Liver (tissue), 9 donors: ENCODE data around the gene MAP1LC3B2. TPM values are rescaled to one million over a fixed set of nuclear protein-coding genes. Genes with fewer than 3 reads are reported as not detected.

Source experiments
- DNase-seq: peaks from one replicate; pipeline ENCODE4 v3.0.0-alpha.2; 2017; ENCODE audit warnings: low spot score
- H3K27ac ChIP-seq, 2 donors: one replicate each; pipeline ENCODE4 v1.7.0; 2013; ENCODE audit warnings: inconsistent platforms in 2 of 2, low read length in 2 of 2, control low read depth in 1 of 2, low read depth in 1 of 2, mild to moderate bottlenecking in 1 of 2
- H3K27me3 ChIP-seq, 4 donors: one replicate each; pipeline versions ENCODE4 v1.6.1 to v1.7.0; 2013; ENCODE audit warnings: low read length in 3 of 4, inconsistent platforms in 1 of 4, mild to moderate bottlenecking in 1 of 4, moderate library complexity in 1 of 4; ENCODE audit not compliant: control insufficient read depth in 4 of 4, insufficient read depth in 4 of 4
- H3K36me3 ChIP-seq, 4 donors: one replicate each; pipeline versions ENCODE4 v1.6.1 to v1.7.0; 2013; ENCODE audit warnings: low read length in 3 of 4, mild to moderate bottlenecking in 3 of 4, low read depth in 1 of 4, moderate library complexity in 1 of 4; ENCODE audit not compliant: control insufficient read depth in 4 of 4, insufficient read depth in 3 of 4
- H3K4me1 ChIP-seq, 4 donors: one replicate each; pipeline versions ENCODE4 v1.6.1 to v1.7.0; 2013; ENCODE audit warnings: low read length in 3 of 4, mild to moderate bottlenecking in 3 of 4, moderate library complexity in 1 of 4; ENCODE audit not compliant: control insufficient read depth in 4 of 4, insufficient read depth in 4 of 4
- H3K4me3 ChIP-seq, 3 donors: one replicate each; pipeline versions ENCODE4 v1.6.1 to v1.7.0; 2013; ENCODE audit warnings: low read length in 3 of 3, control low read depth in 1 of 3, low read depth in 1 of 3, mild to moderate bottlenecking in 1 of 3
- H3K9ac ChIP-seq, 2 donors: one replicate each; pipeline ENCODE4 v1.7.0; 2013; ENCODE audit warnings: low read length in 2 of 2, mild to moderate bottlenecking in 2 of 2, moderate library complexity in 2 of 2, control low read depth in 1 of 2, low read depth in 1 of 2
- H3K9me3 ChIP-seq, 4 donors: one replicate each; pipeline versions ENCODE4 v1.6.1 to v1.7.0; 2013; ENCODE audit warnings: low read length in 3 of 4; ENCODE audit not compliant: control insufficient read depth in 4 of 4
- EGR1 ChIP-seq, 2 donors: IDR thresholded peaks; 2 replicates each; pipeline ENCODE4 v1.6.1; 2016 to 2018; ENCODE audit warnings: antibody characterized with exemption in 2 of 2, low read depth in 2 of 2
- FOXA1 ChIP-seq: IDR thresholded peaks from 2 replicates; pipeline ENCODE4 v1.6.1; 2016; ENCODE audit warnings: antibody characterized with exemption
- FOXA2 ChIP-seq: IDR thresholded peaks from 2 replicates; pipeline ENCODE4 v1.6.1; 2016; ENCODE audit warnings: antibody characterized with exemption
- GABPA ChIP-seq, 2 donors: IDR thresholded peaks in 1 of 2; conservative IDR thresholded peaks in 1 of 2; 2 replicates each; pipeline ENCODE4 v1.6.1; 2016; ENCODE audit warnings: antibody characterized with exemption in 2 of 2, mild to moderate bottlenecking in 1 of 2, moderate library complexity in 1 of 2
- HNF4A ChIP-seq, 2 donors: conservative IDR thresholded peaks; 2 replicates each; pipeline ENCODE4 v1.6.1; 2016; ENCODE audit warnings: antibody characterized with exemption in 2 of 2, mild to moderate bottlenecking in 2 of 2
- HNF4G ChIP-seq: IDR thresholded peaks from 2 replicates; pipeline ENCODE4 v1.6.1; 2016; ENCODE audit warnings: antibody characterized with exemption
- JUND ChIP-seq, 2 donors: IDR thresholded peaks; 2 replicates each; pipeline ENCODE4 v1.6.1; 2016; ENCODE audit warnings: antibody characterized with exemption in 2 of 2
- NR2F2 ChIP-seq: IDR thresholded peaks from 2 replicates; pipeline ENCODE4 v1.6.1; 2016; ENCODE audit warnings: antibody characterized with exemption
- RAD21 ChIP-seq, 2 donors: IDR thresholded peaks; 2 replicates each; pipeline ENCODE4 v1.6.1; 2016; ENCODE audit warnings: antibody characterized with exemption in 2 of 2, mild to moderate bottlenecking in 2 of 2
- RXRA ChIP-seq, 2 donors: IDR thresholded peaks; 2 replicates each; pipeline ENCODE4 v1.6.1; 2017 to 2018; ENCODE audit warnings: antibody characterized with exemption in 2 of 2, mild to moderate bottlenecking in 1 of 2
- SP1 ChIP-seq: IDR thresholded peaks from 2 replicates; pipeline ENCODE4 v1.6.1; 2018; ENCODE audit warnings: antibody characterized with exemption, mild to moderate bottlenecking
- TAF1 ChIP-seq: conservative IDR thresholded peaks from 2 replicates; pipeline ENCODE4 v1.6.1; 2016; ENCODE audit warnings: antibody characterized with exemption, mild to moderate bottlenecking
- YY1 ChIP-seq: IDR thresholded peaks from 2 replicates; pipeline ENCODE4 v1.6.1; 2016; ENCODE audit warnings: antibody characterized with exemption, mild to moderate bottlenecking
- whole genome bisulfite sequencing: extraction: QIAGEN DNeasy Blood & Tissue Kit; methylation state at CpG from one replicate; pipeline ENCODE4 v1.1.7; 2013; 5-methylcytosine and 5-hydroxymethylcytosine counted together
- polyA plus RNA-seq, 2 donors: library from polyadenylated mRNA; stranded (reverse) in 1 of 2; unstranded in 1 of 2; fragments of 200-250 nt in 1 of 2; fragments of >200 nt in 1 of 2; fragmentation: Nextera tagmentation in 1 of 2; extraction: Ambion mirVana in 1 of 2; gene quantifications; one replicate each; pipeline versions ENCODE4 v1.2.1 to v1.2.3, GENCODE V29; 2013 to 2015
- total RNA-seq, 2 donors: library from RNA; depleted of rRNA; stranded (reverse); fragments of >200 nt; gene quantifications; one replicate each; pipeline ENCODE4 v1.2.3, GENCODE V29; 2014
- TF ChIP-seq, protein P1 (sequence below): IDR thresholded peaks from 2 replicates; pipeline ENCODE4 v1.6.1; 2016; ENCODE audit warnings: antibody characterized with exemption, mild to moderate bottlenecking
- TF ChIP-seq, protein P2 (sequence below): IDR thresholded peaks from 2 replicates; pipeline ENCODE4 v1.6.1; 2016; ENCODE audit warnings: antibody characterized with exemption
- TF ChIP-seq, protein P3 (sequence below): fragments of 150-350 bp; IDR thresholded peaks from 2 replicates; pipeline ENCODE4 v1.5.1; 2017; ENCODE audit warnings: improper control_type of control experiment, low read depth, low read length; ENCODE audit not compliant: missing input control
- TF ChIP-seq, protein P4 (sequence below): IDR thresholded peaks from 2 replicates; pipeline ENCODE4 v1.6.1; 2016; ENCODE audit warnings: antibody characterized with exemption
- TF ChIP-seq, protein P5 (sequence below): IDR thresholded peaks from 2 replicates; pipeline ENCODE4 v1.6.1; 2016; ENCODE audit warnings: antibody characterized with exemption
- donor health status: healthy.
- donor health status: healthy.
- donor health status: healthy.
- donor health status: healthy.
- donor health status: healthy.

The MAP1LC3B2 gene
- total and polyA plus RNA-seq, 4 donors = 1.3 to 7.7 TPM; not detected in 2

DNA sequence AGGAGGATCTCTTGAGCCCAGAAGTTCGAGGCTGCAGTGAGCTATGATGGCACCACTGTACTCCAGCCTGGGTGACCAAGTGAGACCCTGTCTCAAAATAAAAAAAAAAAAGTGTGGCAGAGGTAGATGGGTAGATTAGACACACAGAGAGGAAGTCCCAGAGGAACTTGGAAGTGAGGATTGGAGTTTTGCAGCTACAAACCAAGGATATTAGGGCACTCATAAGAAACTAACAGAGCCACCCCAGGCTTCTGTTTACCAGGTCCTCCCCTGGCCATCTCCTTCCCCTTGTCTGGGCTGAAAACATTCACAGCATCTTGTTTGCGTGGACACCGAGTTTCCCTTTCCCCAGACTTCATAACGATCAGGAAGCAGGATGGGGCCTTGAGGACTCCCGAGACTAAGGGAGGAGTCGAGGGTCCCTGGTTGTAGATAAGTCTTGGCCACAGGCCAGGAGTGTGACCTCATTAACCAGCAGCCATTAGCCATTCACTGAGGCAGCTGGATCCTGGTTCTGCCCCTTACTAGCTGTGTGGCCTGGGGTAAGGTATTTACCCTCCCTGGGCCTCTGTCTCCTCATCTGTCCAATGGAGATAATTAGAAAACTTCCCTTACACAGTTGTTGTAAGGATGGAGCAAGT lies 2.1 kb downstream of the MAP1LC3B2 start:
- Histone ChIP-seq H3K36me3 (no peaks in the 10 kb centered on the region), H3K4me1 (no peaks in the 10 kb centered on the region), H3K27ac (no peak overlapping the region), H3K9ac (no peak overlapping the region), H3K27me3 (no peaks in the 10 kb centered on the region), H3K4me3 (no peak overlapping the region), H3K9me3 (peaks cover 0 to 1% (median 0%) of the 10 kb centered on the region in 4 donors)
- peak; percentile 62 for DNase-seq
- WGBS = 72% methylated on average over 6 of the region's 6 CpGs
- TF ChIP-seq, protein P1, sequence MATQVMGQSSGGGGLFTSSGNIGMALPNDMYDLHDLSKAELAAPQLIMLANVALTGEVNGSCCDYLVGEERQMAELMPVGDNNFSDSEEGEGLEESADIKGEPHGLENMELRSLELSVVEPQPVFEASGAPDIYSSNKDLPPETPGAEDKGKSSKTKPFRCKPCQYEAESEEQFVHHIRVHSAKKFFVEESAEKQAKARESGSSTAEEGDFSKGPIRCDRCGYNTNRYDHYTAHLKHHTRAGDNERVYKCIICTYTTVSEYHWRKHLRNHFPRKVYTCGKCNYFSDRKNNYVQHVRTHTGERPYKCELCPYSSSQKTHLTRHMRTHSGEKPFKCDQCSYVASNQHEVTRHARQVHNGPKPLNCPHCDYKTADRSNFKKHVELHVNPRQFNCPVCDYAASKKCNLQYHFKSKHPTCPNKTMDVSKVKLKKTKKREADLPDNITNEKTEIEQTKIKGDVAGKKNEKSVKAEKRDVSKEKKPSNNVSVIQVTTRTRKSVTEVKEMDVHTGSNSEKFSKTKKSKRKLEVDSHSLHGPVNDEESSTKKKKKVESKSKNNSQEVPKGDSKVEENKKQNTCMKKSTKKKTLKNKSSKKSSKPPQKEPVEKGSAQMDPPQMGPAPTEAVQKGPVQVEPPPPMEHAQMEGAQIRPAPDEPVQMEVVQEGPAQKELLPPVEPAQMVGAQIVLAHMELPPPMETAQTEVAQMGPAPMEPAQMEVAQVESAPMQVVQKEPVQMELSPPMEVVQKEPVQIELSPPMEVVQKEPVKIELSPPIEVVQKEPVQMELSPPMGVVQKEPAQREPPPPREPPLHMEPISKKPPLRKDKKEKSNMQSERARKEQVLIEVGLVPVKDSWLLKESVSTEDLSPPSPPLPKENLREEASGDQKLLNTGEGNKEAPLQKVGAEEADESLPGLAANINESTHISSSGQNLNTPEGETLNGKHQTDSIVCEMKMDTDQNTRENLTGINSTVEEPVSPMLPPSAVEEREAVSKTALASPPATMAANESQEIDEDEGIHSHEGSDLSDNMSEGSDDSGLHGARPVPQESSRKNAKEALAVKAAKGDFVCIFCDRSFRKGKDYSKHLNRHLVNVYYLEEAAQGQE = no peak
- TF ChIP-seq HNF4A (conservative IDR thresholded peaks at IDR 0.05) (no peak), RXRA (IDR thresholded peaks at IDR 0.05) (no peak)
- TF ChIP-seq, protein P2, sequence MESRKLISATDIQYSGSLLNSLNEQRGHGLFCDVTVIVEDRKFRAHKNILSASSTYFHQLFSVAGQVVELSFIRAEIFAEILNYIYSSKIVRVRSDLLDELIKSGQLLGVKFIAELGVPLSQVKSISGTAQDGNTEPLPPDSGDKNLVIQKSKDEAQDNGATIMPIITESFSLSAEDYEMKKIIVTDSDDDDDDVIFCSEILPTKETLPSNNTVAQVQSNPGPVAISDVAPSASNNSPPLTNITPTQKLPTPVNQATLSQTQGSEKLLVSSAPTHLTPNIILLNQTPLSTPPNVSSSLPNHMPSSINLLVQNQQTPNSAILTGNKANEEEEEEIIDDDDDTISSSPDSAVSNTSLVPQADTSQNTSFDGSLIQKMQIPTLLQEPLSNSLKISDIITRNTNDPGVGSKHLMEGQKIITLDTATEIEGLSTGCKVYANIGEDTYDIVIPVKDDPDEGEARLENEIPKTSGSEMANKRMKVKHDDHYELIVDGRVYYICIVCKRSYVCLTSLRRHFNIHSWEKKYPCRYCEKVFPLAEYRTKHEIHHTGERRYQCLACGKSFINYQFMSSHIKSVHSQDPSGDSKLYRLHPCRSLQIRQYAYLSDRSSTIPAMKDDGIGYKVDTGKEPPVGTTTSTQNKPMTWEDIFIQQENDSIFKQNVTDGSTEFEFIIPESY = no peak

DNA sequence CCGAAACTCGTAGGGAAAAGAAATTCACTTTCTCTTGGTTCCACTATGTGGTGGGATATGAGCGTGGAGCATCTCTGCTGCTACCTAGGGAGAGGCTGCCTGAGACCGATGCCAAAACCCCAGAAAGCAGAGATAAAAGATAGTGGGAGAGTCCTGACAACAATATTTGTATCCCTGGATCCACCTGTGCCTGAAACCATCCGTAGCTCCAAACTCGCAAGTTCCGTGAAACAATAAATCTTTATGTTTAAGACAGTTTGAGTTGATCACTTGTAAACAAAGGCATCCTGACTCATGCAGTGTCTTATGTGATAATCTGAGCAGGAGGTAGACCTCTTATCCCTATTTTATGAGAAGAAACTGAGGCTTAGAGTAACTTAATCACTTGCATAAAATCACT lies 2.9 kb downstream of the MAP1LC3B2 start:
- TF ChIP-seq, protein P3, sequence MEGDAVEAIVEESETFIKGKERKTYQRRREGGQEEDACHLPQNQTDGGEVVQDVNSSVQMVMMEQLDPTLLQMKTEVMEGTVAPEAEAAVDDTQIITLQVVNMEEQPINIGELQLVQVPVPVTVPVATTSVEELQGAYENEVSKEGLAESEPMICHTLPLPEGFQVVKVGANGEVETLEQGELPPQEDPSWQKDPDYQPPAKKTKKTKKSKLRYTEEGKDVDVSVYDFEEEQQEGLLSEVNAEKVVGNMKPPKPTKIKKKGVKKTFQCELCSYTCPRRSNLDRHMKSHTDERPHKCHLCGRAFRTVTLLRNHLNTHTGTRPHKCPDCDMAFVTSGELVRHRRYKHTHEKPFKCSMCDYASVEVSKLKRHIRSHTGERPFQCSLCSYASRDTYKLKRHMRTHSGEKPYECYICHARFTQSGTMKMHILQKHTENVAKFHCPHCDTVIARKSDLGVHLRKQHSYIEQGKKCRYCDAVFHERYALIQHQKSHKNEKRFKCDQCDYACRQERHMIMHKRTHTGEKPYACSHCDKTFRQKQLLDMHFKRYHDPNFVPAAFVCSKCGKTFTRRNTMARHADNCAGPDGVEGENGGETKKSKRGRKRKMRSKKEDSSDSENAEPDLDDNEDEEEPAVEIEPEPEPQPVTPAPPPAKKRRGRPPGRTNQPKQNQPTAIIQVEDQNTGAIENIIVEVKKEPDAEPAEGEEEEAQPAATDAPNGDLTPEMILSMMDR = no peak
- no peak for TF ChIP-seq EGR1 (IDR thresholded peaks at IDR 0.05; ENCODE audit: low read depth in 2 of 2)
- no peak for TF ChIP-seq JUND (IDR thresholded peaks at IDR 0.05)
- TF ChIP-seq, protein P1 = no peak
- TF ChIP-seq HNF4G = no peak
- TF ChIP-seq, protein P4, sequence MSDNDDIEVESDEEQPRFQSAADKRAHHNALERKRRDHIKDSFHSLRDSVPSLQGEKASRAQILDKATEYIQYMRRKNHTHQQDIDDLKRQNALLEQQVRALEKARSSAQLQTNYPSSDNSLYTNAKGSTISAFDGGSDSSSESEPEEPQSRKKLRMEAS = no peak
- TF ChIP-seq TAF1 = no peak
- TF ChIP-seq YY1 = no peak
- TF ChIP-seq, protein P5, sequence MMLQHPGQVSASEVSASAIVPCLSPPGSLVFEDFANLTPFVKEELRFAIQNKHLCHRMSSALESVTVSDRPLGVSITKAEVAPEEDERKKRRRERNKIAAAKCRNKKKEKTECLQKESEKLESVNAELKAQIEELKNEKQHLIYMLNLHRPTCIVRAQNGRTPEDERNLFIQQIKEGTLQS = no peak
- no peak for TF ChIP-seq RAD21 (IDR thresholded peaks at IDR 0.05)
- no peak for TF ChIP-seq FOXA2
- no peak for TF ChIP-seq RXRA (IDR thresholded peaks at IDR 0.05)
- no peak for TF ChIP-seq HNF4A (conservative IDR thresholded peaks at IDR 0.05)
- TF ChIP-seq, protein P2 = no peak
- no peak for TF ChIP-seq GABPA (IDR thresholded peaks at IDR 0.05 in 1 of 2, conservative IDR thresholded peaks at IDR 0.05 in 1 of 2)
- no peak for TF ChIP-seq SP1
- no peak for TF ChIP-seq NR2F2
- TF ChIP-seq FOXA1 = no peak
- WGBS = 97% methylated on average over 7 of the region's 7 CpGs
- H3K9ac ChIP-seq = no peak overlapping the region
- no peaks in the 10 kb centered on the region for H3K27me3 ChIP-seq
- H3K4me1 ChIP-seq = no peaks in the 10 kb centered on the region
- H3K4me3 ChIP-seq = no peak overlapping the region
- no peaks in the 10 kb centered on the region for H3K36me3 ChIP-seq
- H3K27ac ChIP-seq = no peak overlapping the region
- DNase-seq = no peak
- H3K9me3 ChIP-seq = peaks cover 0 to 1% (median 0%) of the 10 kb centered on the region in 4 donors
